Sigmoid colon (tissue), 3 donors: ENCODE results near the gene FBXL13.

Source experiments
- CTCF ChIP-seq, 4 experiments: fragments of 450-650 bp in 3 of 4; fragments of 200-600 bp in 1 of 4; IDR thresholded peaks; one replicate each; pipeline ENCODE4 v1.5.1; 2016 to 2019; ENCODE audit warnings: antibody characterized with exemption in 4 of 4, mild to moderate bottlenecking in 3 of 4, moderate library complexity in 2 of 4
- POLR2A ChIP-seq, 2 donors: fragments of 450-650 bp; IDR thresholded peaks; one replicate each; pipeline ENCODE4 v1.6.1; 2016; ENCODE audit warnings: antibody characterized with exemption in 2 of 2, mild to moderate bottlenecking in 2 of 2, moderate library complexity in 2 of 2

DNA sequence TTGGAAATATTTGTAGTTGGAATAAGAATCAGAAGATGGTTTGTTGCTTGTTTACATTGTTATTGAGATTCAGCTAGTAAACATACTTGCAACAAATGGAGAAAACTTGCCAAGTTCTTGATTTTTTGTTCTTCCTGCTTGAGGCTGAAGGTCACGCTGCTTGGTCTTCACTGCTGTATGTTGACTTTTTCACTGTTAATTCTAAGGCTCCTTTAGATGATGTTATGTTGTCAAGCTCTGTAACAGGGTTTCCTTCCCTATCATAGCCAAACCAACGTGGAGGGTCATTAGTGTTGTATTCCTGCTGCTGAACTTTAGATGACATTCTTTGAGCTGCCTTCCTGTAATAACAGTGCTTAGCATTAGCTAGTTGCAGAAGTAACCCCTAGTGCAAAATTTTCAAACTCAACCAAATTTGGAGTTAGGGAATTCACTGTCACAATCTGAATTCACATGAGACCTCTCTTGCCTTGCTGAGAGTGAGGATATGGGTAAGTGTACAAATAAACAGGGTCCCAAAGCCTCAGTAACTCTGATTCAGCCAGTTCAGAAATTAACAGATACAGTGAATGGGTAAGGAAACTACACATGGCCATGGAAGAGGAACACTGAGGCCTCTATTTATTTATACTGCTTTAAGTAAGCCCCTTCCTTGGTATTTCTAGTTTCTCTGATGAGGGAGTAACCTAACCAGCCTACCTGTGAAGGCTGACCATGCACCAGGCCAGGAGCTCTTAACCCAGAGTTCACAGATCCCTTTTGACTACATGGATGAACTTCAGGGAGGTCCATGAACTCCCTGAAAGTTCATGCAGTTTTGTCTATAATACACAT, 261.2 kb downstream of the FBXL13 start:
- no peak for TF ChIP-seq CTCF (IDR thresholded peaks at IDR 0.05)
- no peak for TF ChIP-seq POLR2A (IDR thresholded peaks at IDR 0.05)
